Ishikawa (cell line): ENCODE measurements around the gene MYLK.

Source experiments
- CREB1 ChIP-seq: IDR thresholded peaks from 2 replicates; pipeline ENCODE4 v1.6.1; 2012; ENCODE audit warnings: low read depth
- EGR1 ChIP-seq: IDR thresholded peaks from 2 replicates; pipeline ENCODE4 v1.6.1; 2012
- EP300 ChIP-seq: IDR thresholded peaks from 2 replicates; pipeline ENCODE4 v1.6.1; 2012; ENCODE audit warnings: borderline replicate concordance
- FOXM1 ChIP-seq: IDR thresholded peaks from 2 replicates; pipeline ENCODE4 v1.6.1; 2012; ENCODE audit warnings: low read depth, borderline replicate concordance
- NFIC ChIP-seq: IDR thresholded peaks from 2 replicates; pipeline ENCODE4 v1.6.1; 2012
- TCF12 ChIP-seq: IDR thresholded peaks from 2 replicates; pipeline ENCODE4 v1.6.1; 2012; ENCODE audit warnings: low read depth
- YY1 ChIP-seq: IDR thresholded peaks from 2 replicates; pipeline ENCODE4 v1.6.1; 2012; ENCODE audit warnings: low read depth
- TF ChIP-seq, protein P1 (sequence below): IDR thresholded peaks from 2 replicates; pipeline ENCODE4 v1.6.1; 2012

DNA sequence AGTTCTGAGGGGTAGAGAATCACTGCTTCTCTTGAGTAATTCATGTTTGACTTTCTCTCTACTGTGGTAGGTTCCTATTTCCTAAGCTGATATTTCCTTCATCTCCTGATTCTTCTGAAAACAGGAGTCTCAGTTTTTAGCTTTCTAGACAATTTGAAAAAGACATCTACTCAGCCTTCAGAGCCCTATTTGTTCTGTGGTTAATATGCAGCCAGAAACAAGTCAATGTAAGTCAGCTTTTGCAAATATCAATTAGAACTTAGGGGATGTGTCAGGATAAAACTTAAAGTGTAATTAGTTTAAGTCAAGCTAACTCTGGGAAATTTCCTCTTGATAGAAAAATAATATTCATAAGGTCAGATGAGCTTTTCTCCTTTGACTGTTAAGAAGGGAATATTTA is 277.6 kb downstream of the MYLK start:
- TF ChIP-seq YY1, result no peak
- no peak for TF ChIP-seq EGR1
- TF ChIP-seq, protein P1, sequence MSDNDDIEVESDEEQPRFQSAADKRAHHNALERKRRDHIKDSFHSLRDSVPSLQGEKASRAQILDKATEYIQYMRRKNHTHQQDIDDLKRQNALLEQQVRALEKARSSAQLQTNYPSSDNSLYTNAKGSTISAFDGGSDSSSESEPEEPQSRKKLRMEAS, result no peak
- TF ChIP-seq CREB1, result no peak
- no peak for TF ChIP-seq TCF12
- TF ChIP-seq EP300, result no peak
- TF ChIP-seq FOXM1, result no peak
- TF ChIP-seq NFIC, result no peak
